Mesendoderm (in vitro differentiated cells): Measurements from ENCODE around the gene ITGB6.

Experiments
- DNase-seq: peaks from one replicate; pipeline ENCODE4 v3.0.0; 2013
- H2AK5ac ChIP-seq: 2 replicates; pipeline ENCODE4 v1.6.1; 2013; ENCODE audit warnings: low read length, inconsistent platforms
- H2BK120ac ChIP-seq: 2 replicates; pipeline ENCODE4 v1.6.1; 2013; ENCODE audit warnings: low read depth, mild to moderate bottlenecking, low read length, moderate library complexity, mixed read lengths
- H2BK15ac ChIP-seq: replicated peaks from 2 replicates; pipeline ENCODE4 v1.6.1; 2013; ENCODE audit warnings: low read depth, mild to moderate bottlenecking, moderate library complexity
- H2BK5ac ChIP-seq: 2 replicates; pipeline ENCODE4 v1.6.1; 2013; ENCODE audit warnings: low read length, inconsistent platforms
- H3K18ac ChIP-seq: 2 replicates; pipeline ENCODE4 v1.6.1; 2013; ENCODE audit warnings: mild to moderate bottlenecking, low read length, mixed read lengths
- H3K23ac ChIP-seq: one replicate; pipeline ENCODE4 v1.6.1; 2013; ENCODE audit warnings: low read length
- H3K27ac ChIP-seq: 2 replicates; pipeline ENCODE4 v1.5.1; 2013; ENCODE audit warnings: low read depth, mild to moderate bottlenecking, inconsistent platforms, low read length, moderate library complexity
- H3K27me3 ChIP-seq: 2 replicates; pipeline ENCODE4 v1.6.1; 2013; ENCODE audit warnings: low read length, control low read depth, mild to moderate bottlenecking, inconsistent platforms; ENCODE audit not compliant: insufficient read depth, poor library complexity
- H3K36me3 ChIP-seq: 2 replicates; pipeline ENCODE4 v1.6.1; 2013; ENCODE audit warnings: low read length, inconsistent platforms; ENCODE audit not compliant: control insufficient read depth, insufficient read depth
- H3K4ac ChIP-seq: one replicate; pipeline ENCODE4 v1.6.1; 2013; ENCODE audit warnings: low read depth, mild to moderate bottlenecking, low read length, moderate library complexity
- H3K4me1 ChIP-seq: 2 replicates; pipeline ENCODE4 v1.6.1; 2013; ENCODE audit warnings: low read depth, low read length, inconsistent platforms; ENCODE audit not compliant: control insufficient read depth
- H3K4me2 ChIP-seq: 2 replicates; pipeline ENCODE4 v1.6.1; 2013; ENCODE audit warnings: low read length
- H3K4me3 ChIP-seq: 2 replicates; pipeline ENCODE4 v1.5.1; 2013; ENCODE audit warnings: mild to moderate bottlenecking, low read length
- H3K56ac ChIP-seq: one replicate; pipeline ENCODE4 v1.6.1; 2013; ENCODE audit warnings: low read length
- H3K79me1 ChIP-seq: 2 replicates; pipeline ENCODE4 v1.6.1; 2013; ENCODE audit warnings: low read length, inconsistent platforms
- H3K79me2 ChIP-seq: 2 replicates; pipeline ENCODE4 v1.6.1; 2013; ENCODE audit warnings: mild to moderate bottlenecking, low read length; ENCODE audit not compliant: control insufficient read depth, insufficient read depth
- H3K9ac ChIP-seq: 2 replicates; pipeline ENCODE4 v1.6.1; 2013; ENCODE audit warnings: low read length, inconsistent platforms
- H4K5ac ChIP-seq: one replicate; pipeline ENCODE4 v1.6.1; 2013; ENCODE audit warnings: low read length
- H4K8ac ChIP-seq: one replicate; pipeline ENCODE4 v1.6.1; 2013; ENCODE audit warnings: low read depth, mild to moderate bottlenecking, control low read depth, low read length, moderate library complexity
- WGBS: extraction: QIAGEN DNeasy Blood & Tissue Kit; methylation state at CpG from one replicate; pipeline ENCODE4 v1.1.7; 2013; ENCODE audit warnings: low lambda C conversion rate, missing lambda C conversion rate; ENCODE audit not compliant: insufficient coverage; ENCODE audit errors: extremely low coverage; 5-methylcytosine and 5-hydroxymethylcytosine counted together

ITGB6 gene

GRCh38 chr2:160109243-160109642, 90.8 kb downstream of the ITGB6 start:
- Histone ChIP-seq H3K18ac (no peak overlapping the region), H2AK5ac (no peak overlapping the region), H3K56ac (no peak overlapping the region), H3K4me3 (no peak overlapping the region), H2BK5ac (no peak overlapping the region), H3K4me1 (no peaks in the 10 kb centered on the region), H2BK15ac (no peak overlapping the region), H3K79me2 (no peaks in the 10 kb centered on the region), H3K4ac (no peak overlapping the region), H3K27me3 (no peaks in the 10 kb centered on the region), H3K4me2 (no peak overlapping the region), H3K79me1 (no peaks in the 10 kb centered on the region), H4K5ac (no peak overlapping the region), H2BK120ac (no peak overlapping the region), H3K27ac (no peak overlapping the region), H3K36me3 (no peaks in the 10 kb centered on the region), H3K9ac (no peak overlapping the region), H4K8ac (no peak overlapping the region), H3K23ac (no peak overlapping the region)
- no peak for DNase-seq
- WGBS, result no CpG with 5 or more reads among the region's 3 CpGs

- Histone ChIP-seq H3K56ac (no peak overlapping the region), H3K4ac (no peak overlapping the region), H2AK5ac (no peak overlapping the region), H3K4me1 (no peaks in the 10 kb centered on the region), H2BK120ac (no peak overlapping the region), H3K23ac (no peak overlapping the region), H3K79me2 (no peaks in the 10 kb centered on the region), H4K8ac (no peak overlapping the region), H3K9ac (no peak overlapping the region), H3K4me3 (no peak overlapping the region), H3K4me2 (no peak overlapping the region), H3K18ac (no peak overlapping the region), H2BK15ac (no peak overlapping the region), H3K79me1 (no peaks in the 10 kb centered on the region), H3K27ac (no peak overlapping the region), H3K27me3 (no peaks in the 10 kb centered on the region), H4K5ac (no peak overlapping the region), H3K36me3 (no peaks in the 10 kb centered on the region), H2BK5ac (no peak overlapping the region)
- DNase-seq, result no peak
- WGBS, result no CpG with 5 or more reads among the region's 2 CpGs
Observed at GRCh38 chr2:160108646-160109045, 91.4 kb downstream of the ITGB6 start.

- H3K27ac ChIP-seq, result no peak overlapping the region
Observed at GRCh38 chr2:160105366-160105765, 94.7 kb downstream of the ITGB6 start.

GRCh38 chr2:160104115-160104514, 96.0 kb downstream of the ITGB6 start:
- Histone ChIP-seq H3K4ac (no peak overlapping the region), H3K4me1 (no peaks in the 10 kb centered on the region), H3K27ac (no peak overlapping the region), H4K5ac (no peak overlapping the region), H3K79me2 (no peaks in the 10 kb centered on the region), H3K27me3 (no peaks in the 10 kb centered on the region), H3K18ac (no peak overlapping the region), H2BK120ac (no peak overlapping the region), H3K23ac (no peak overlapping the region), H3K4me2 (no peak overlapping the region), H3K56ac (no peak overlapping the region), H2BK5ac (no peak overlapping the region), H3K79me1 (no peaks in the 10 kb centered on the region), H4K8ac (no peak overlapping the region), H3K9ac (no peak overlapping the region), H3K4me3 (no peak overlapping the region), H2BK15ac (no peak overlapping the region), H2AK5ac (no peak overlapping the region), H3K36me3 (no peaks in the 10 kb centered on the region)
- whole genome bisulfite sequencing, result no CpG with 5 or more reads among the region's 2 CpGs
- no peak for DNase-seq

More at GRCh38 chr2:160105366-160105765, 94.7 kb downstream of the ITGB6 start:
- Histone ChIP-seq H3K4ac (no peak overlapping the region), H3K79me2 (no peaks in the 10 kb centered on the region), H3K18ac (no peak overlapping the region), H3K9ac (no peak overlapping the region), H2BK120ac (no peak overlapping the region), H3K79me1 (no peaks in the 10 kb centered on the region), H4K5ac (no peak overlapping the region), H2AK5ac (no peak overlapping the region), H2BK5ac (no peak overlapping the region), H3K56ac (no peak overlapping the region), H3K4me2 (no peak overlapping the region), H3K23ac (no peak overlapping the region), H3K27me3 (no peaks in the 10 kb centered on the region), H2BK15ac (no peak overlapping the region), H3K4me3 (no peak overlapping the region), H3K4me1 (no peaks in the 10 kb centered on the region), H3K36me3 (no peaks in the 10 kb centered on the region), H4K8ac (no peak overlapping the region)
- WGBS, result no CpG with 5 or more reads among the region's 1 CpG
- DNase-seq, result no peak

GRCh38 chr2:160097326-160097725, 102.7 kb downstream of the ITGB6 start:
- H3K23ac ChIP-seq, result no peak overlapping the region
- no peak overlapping the region for H3K4ac ChIP-seq
- no peak overlapping the region for H3K27ac ChIP-seq
- H3K79me1 ChIP-seq, result no peaks in the 10 kb centered on the region
- H3K4me2 ChIP-seq, result no peak overlapping the region
- H3K4me1 ChIP-seq, result no peaks in the 10 kb centered on the region
- no peaks in the 10 kb centered on the region for H3K36me3 ChIP-seq
- no peak overlapping the region for H2BK15ac ChIP-seq
- no peak overlapping the region for H3K56ac ChIP-seq
- no peak overlapping the region for H2BK5ac ChIP-seq
- no peaks in the 10 kb centered on the region for H3K79me2 ChIP-seq
- no peak overlapping the region for H3K18ac ChIP-seq
- H3K27me3 ChIP-seq, result no peaks in the 10 kb centered on the region
- H4K5ac ChIP-seq, result no peak overlapping the region
- H3K9ac ChIP-seq, result no peak overlapping the region
- H2AK5ac ChIP-seq, result no peak overlapping the region
- no peak overlapping the region for H2BK120ac ChIP-seq
- no peak for DNase-seq
- H4K8ac ChIP-seq, result no peak overlapping the region
- H3K4me3 ChIP-seq, result no peak overlapping the region
- WGBS, result no CpG with 5 or more reads among the region's 1 CpG

GRCh38 chr2:160096409-160096808, 103.7 kb downstream of the ITGB6 start:
- Histone ChIP-seq H3K23ac (no peak overlapping the region), H3K56ac (no peak overlapping the region), H3K27me3 (no peaks in the 10 kb centered on the region), H4K8ac (no peak overlapping the region), H3K4me1 (no peaks in the 10 kb centered on the region), H2AK5ac (no peak overlapping the region), H4K5ac (no peak overlapping the region), H3K79me2 (no peaks in the 10 kb centered on the region), H3K4me3 (no peak overlapping the region), H3K4ac (no peak overlapping the region), H2BK120ac (no peak overlapping the region), H3K18ac (no peak overlapping the region), H3K27ac (no peak overlapping the region), H2BK5ac (no peak overlapping the region), H2BK15ac (no peak overlapping the region), H3K4me2 (no peak overlapping the region), H3K79me1 (no peaks in the 10 kb centered on the region), H3K36me3 (no peaks in the 10 kb centered on the region), H3K9ac (no peak overlapping the region)
- DNase-seq, result no peak
- WGBS, result no CpG with 5 or more reads among the region's 4 CpGs
